ENCODE measurements around the gene OR51S1.

Gene OR51S1

DNA sequence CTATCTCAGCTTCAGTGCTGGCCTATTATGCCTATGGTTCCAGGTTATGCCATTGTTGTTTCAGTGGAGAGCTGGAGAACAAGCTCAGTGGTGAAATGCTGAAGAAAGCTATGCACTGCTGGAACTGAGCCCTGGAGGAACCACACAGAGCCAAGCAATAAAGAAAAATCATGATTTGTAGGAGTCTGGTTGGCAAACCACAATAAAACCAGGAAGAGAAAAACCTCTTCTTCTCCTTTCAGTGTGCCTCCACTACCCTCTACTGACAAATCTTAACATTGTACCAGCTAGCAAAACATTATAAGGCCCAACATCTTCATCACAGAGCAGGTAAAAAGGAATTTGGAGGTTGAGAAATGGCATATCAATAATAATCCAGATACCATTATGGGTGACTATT, 22.6 kb downstream of the OR51S1 start:
- no peaks in the 10 kb centered on the region for H3K27me3 ChIP-seq (ENCODE audit: control insufficient read depth, low read length)
- H4K20me1 ChIP-seq (ENCODE audit: control insufficient read depth, insufficient read depth, low read depth, low read length) = no peaks in the 10 kb centered on the region
- no peak overlapping the region for H3K27ac ChIP-seq (ENCODE audit: low read depth, low read length)
- H3K4me2 ChIP-seq (ENCODE audit: low read length) = no peak overlapping the region
- no peak overlapping the region for H3K4me3 ChIP-seq (ENCODE audit: low read length)
- H3K4me1 ChIP-seq (ENCODE audit: control insufficient read depth, low read length) = no peaks in the 10 kb centered on the region
- H3K36me3 ChIP-seq (ENCODE audit: control insufficient read depth, low read length) = no peaks in the 10 kb centered on the region
- H3K9me3 ChIP-seq (ENCODE audit: control insufficient read depth, insufficient read depth, low read length) = no peaks in the 10 kb centered on the region
- no peaks in the 10 kb centered on the region for H3F3A ChIP-seq (ENCODE audit: control insufficient read depth, insufficient read depth)
- no peaks in the 10 kb centered on the region for H3K79me2 ChIP-seq (ENCODE audit: control insufficient read depth, low read length)
- no peaks in the 10 kb centered on the region for H3K9me2 ChIP-seq (replicated peaks; ENCODE audit: control insufficient read depth, low read length)
- no peak for TF ChIP-seq CTCF (IDR thresholded peaks at IDR 0.05; ENCODE audit: low read depth, low read length, poor library complexity, severe bottlenecking)
- TF ChIP-seq EZH2phosphoT487 (IDR thresholded peaks at IDR 0.05; ENCODE audit: borderline replicate concordance, low read length) = no peak

DNA sequence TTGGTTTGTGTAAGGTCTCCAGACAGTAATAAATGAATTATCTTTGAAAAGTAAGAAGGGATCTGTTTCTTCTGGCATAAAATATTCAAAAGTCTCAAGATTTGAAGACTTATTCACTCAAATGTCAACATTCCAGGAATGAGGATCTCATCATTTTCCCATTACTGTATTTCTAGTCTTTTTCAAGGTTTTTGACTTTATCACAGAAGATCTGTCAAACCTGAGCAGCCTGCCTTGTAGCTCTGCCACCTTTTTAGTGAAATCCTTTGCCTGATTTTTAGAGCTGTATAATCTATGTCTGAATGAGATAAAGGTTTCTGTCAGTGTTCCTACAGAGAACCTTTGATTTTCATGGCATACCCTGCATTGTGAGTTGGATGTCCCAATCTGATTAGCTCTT, 23.9 kb downstream of the OR51S1 start:
- no peaks in the 10 kb centered on the region for H3K4me1 ChIP-seq (ENCODE audit: control insufficient read depth, low read length)
- H3K4me2 ChIP-seq (ENCODE audit: low read length) = no peak overlapping the region
- H4K20me1 ChIP-seq (ENCODE audit: control insufficient read depth, insufficient read depth, low read depth, low read length) = no peaks in the 10 kb centered on the region
- no peaks in the 10 kb centered on the region for H3K36me3 ChIP-seq (ENCODE audit: control insufficient read depth, low read length)
- H3K9me2 ChIP-seq (replicated peaks; ENCODE audit: control insufficient read depth, low read length) = no peaks in the 10 kb centered on the region
- H3K4me3 ChIP-seq (ENCODE audit: low read length) = no peak overlapping the region
- H3K79me2 ChIP-seq (ENCODE audit: control insufficient read depth, low read length) = no peaks in the 10 kb centered on the region
- no peaks in the 10 kb centered on the region for H3F3A ChIP-seq (ENCODE audit: control insufficient read depth, insufficient read depth)
- no peaks in the 10 kb centered on the region for H3K27me3 ChIP-seq (ENCODE audit: control insufficient read depth, low read length)
- H3K9me3 ChIP-seq (ENCODE audit: control insufficient read depth, insufficient read depth, low read length) = no peaks in the 10 kb centered on the region
- TF ChIP-seq EZH2phosphoT487 (IDR thresholded peaks at IDR 0.05; ENCODE audit: borderline replicate concordance, low read length) (no peak), CTCF (IDR thresholded peaks at IDR 0.05; ENCODE audit: low read depth, low read length, poor library complexity, severe bottlenecking) (no peak)
- no peak overlapping the region for H3K27ac ChIP-seq (ENCODE audit: low read depth, low read length)

DNA sequence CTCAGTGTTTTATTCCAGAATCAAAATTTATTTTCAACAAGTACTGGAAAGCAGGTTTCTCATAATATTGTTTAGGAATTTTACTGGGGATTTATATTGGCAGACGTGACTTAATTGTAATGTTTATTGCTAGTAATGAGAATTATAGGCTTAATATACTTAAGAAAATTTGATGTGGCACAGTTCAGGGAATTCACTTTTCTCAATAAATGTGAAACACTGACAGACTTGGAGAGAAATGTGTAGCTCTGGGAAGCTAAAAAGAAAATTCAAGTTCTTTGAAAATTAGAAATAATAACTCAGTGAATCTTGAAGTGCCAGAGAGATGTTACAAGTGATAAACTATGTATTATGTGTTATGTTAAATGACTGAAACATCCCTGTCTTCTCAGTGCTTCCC, 28.0 kb downstream of the OR51S1 start, which contains the start of gene OR51F2:
Gene OR51F2, plus strand, starts transcription at position 301 of the 400 bp plus-strand sequence. CDS start 101 bp downstream, outside the sequence.
- TF ChIP-seq CTCF (IDR thresholded peaks at IDR 0.05; ENCODE audit: low read depth, low read length, poor library complexity, severe bottlenecking) (no peak), EZH2phosphoT487 (IDR thresholded peaks at IDR 0.05; ENCODE audit: borderline replicate concordance, low read length) (no peak)
- Histone ChIP-seq H3K4me2 (ENCODE audit: low read length) (no peak within 1 kb of the TSS), H3K9me2 (replicated peaks; ENCODE audit: control insufficient read depth, low read length) (no peaks in the 10 kb centered on the region), H3F3A (ENCODE audit: control insufficient read depth, insufficient read depth) (no peaks in the 10 kb centered on the region), H3K9me3 (ENCODE audit: control insufficient read depth, insufficient read depth, low read length) (no peaks in the 10 kb centered on the region), H3K27me3 (ENCODE audit: control insufficient read depth, low read length) (no peaks in the 10 kb centered on the region), H4K20me1 (ENCODE audit: control insufficient read depth, insufficient read depth, low read depth, low read length) (no peaks in the 10 kb centered on the region), H3K4me3 (ENCODE audit: low read length) (no peak within 1 kb of the TSS), H3K79me2 (ENCODE audit: control insufficient read depth, low read length) (no peaks in the 10 kb centered on the region), H3K27ac (ENCODE audit: low read depth, low read length) (no peak within 1 kb of the TSS), H3K36me3 (ENCODE audit: control insufficient read depth, low read length) (no peaks in the 10 kb centered on the region), H3K4me1 (ENCODE audit: control insufficient read depth, low read length) (no peaks in the 10 kb centered on the region)

Measured in DOHH2 (cell line).